BLaER1 treated with 17β-estradiol and CSF1 and Interleukin-3, amounts not matched to agents 10 nM and 100 nM (cell line): ENCODE data around the gene SNX19.
A peak's percentile ranks its signal among the peaks of the same experiment; 100 is the strongest.

Experiments used
- H3K27ac ChIP-seq, 11 experiments: shearing (Covaris generic); formaldehyde crosslinking; 2 replicates each; pipeline ENCODE4 v1.8.1; 2022
- H3K27me3 ChIP-seq, 11 experiments: shearing (Covaris generic); formaldehyde crosslinking; 2 replicates each; pipeline ENCODE4 v1.8.1; 2022
- H3K36me3 ChIP-seq, 11 experiments: shearing (Covaris generic); formaldehyde crosslinking; 2 replicates each; pipeline ENCODE4 v1.8.1; 2022
- H3K4me1 ChIP-seq, 10 experiments: shearing (Covaris generic); formaldehyde crosslinking; 2 replicates each; pipeline ENCODE4 v1.8.1; 2022
- H3K4me2 ChIP-seq, 11 experiments: shearing (Covaris generic); formaldehyde crosslinking; 2 replicates each; pipeline ENCODE4 v1.8.1; 2022
- H3K4me3 ChIP-seq, 10 experiments: shearing (Covaris generic); formaldehyde crosslinking; 2 replicates each; pipeline ENCODE4 v1.8.1; 2022
- H3K9ac ChIP-seq, 11 experiments: shearing (Covaris generic); formaldehyde crosslinking; 2 replicates each; pipeline ENCODE4 v1.8.1; 2022
- H3K9me3 ChIP-seq, 11 experiments: shearing (Covaris generic); formaldehyde crosslinking; replicated peaks in 1 of 11; 2 replicates each; pipeline ENCODE4 v1.8.1; 2022
- H4K20me1 ChIP-seq, 11 experiments: shearing (Covaris generic); formaldehyde crosslinking; 2 replicates each; pipeline ENCODE4 v1.8.1; 2022
- Cebpa-rat ChIP-seq, 11 experiments: shearing (Covaris generic); IDR thresholded peaks; 2 replicates each; pipeline ENCODE4 v1.8.1; 2022

The SNX19 gene

GRCh38 chr11:130881475-130882137 lies 34.7 kb downstream of the SNX19 start:
- 0 out of 22 replicates have a peak, but pooled peaks cover 0 to 8% (median 0%) of the 10 kb centered on the region in 11 experiments for H4K20me1 ChIP-seq
- H3K4me3 ChIP-seq = no peak overlapping the region
- no peaks in the 10 kb centered on the region for H3K9me3 ChIP-seq
- peaks cover 90 to 100% (median 98%) of the 10 kb centered on the region in 11 experiments for H3K36me3 ChIP-seq
- peaks cover 0 to 15% (median 9%) of the 10 kb centered on the region in 10 experiments; a peak in 10 of 20 replicates for H3K4me1 ChIP-seq
- H3K4me2 ChIP-seq = peak overlapping the region in 5 of 11 experiments; percentile 14 to 56 (median 41); a peak in 7 of 22 replicates
- H3K27me3 ChIP-seq = no peaks in the 10 kb centered on the region; a peak in 1 of 22 replicates
- no peak for TF ChIP-seq Cebpa-rat (IDR thresholded peaks at IDR 0.05)
- H3K27ac ChIP-seq = no peak overlapping the region
- H3K9ac ChIP-seq = no peak overlapping the region

GRCh38 chr11:130879836-130880235 lies 36.4 kb downstream of the SNX19 start:
- H3K9ac ChIP-seq = no peak overlapping the region
- no peak overlapping the region for H3K4me2 ChIP-seq
- H3K27me3 ChIP-seq = no peaks in the 10 kb centered on the region; a peak in 1 of 22 replicates
- H3K9me3 ChIP-seq = no peaks in the 10 kb centered on the region
- no peak overlapping the region for H3K4me3 ChIP-seq
- peaks cover 90 to 100% (median 97%) of the 10 kb centered on the region in 11 experiments for H3K36me3 ChIP-seq
- H4K20me1 ChIP-seq = 0 out of 22 replicates have a peak, but pooled peaks cover 0 to 5% (median 0%) of the 10 kb centered on the region in 11 experiments
- no peak overlapping the region for H3K27ac ChIP-seq
- H3K4me1 ChIP-seq = peaks cover 0 to 15% (median 9%) of the 10 kb centered on the region in 10 experiments; a peak in 10 of 20 replicates
- no peak for TF ChIP-seq Cebpa-rat (IDR thresholded peaks at IDR 0.05)

- no peaks in the 10 kb centered on the region for H4K20me1 ChIP-seq
- H3K36me3 ChIP-seq = peaks cover 86 to 100% (median 96%) of the 10 kb centered on the region in 11 experiments
- H3K4me1 ChIP-seq = peaks cover 0 to 9% (median 3%) of the 10 kb centered on the region in 10 experiments; a peak in 10 of 20 replicates
- no peak overlapping the region for H3K27ac ChIP-seq
- H3K4me3 ChIP-seq = no peak overlapping the region
- no peaks in the 10 kb centered on the region for H3K9me3 ChIP-seq
- H3K4me2 ChIP-seq = no peak overlapping the region
- no peak for TF ChIP-seq Cebpa-rat (IDR thresholded peaks at IDR 0.05)
- no peaks in the 10 kb centered on the region; a peak in 1 of 22 replicates for H3K27me3 ChIP-seq
- no peak overlapping the region for H3K9ac ChIP-seq
Observed at GRCh38 chr11:130876931-130877915, 39.1 kb downstream of the SNX19 start.

- Histone ChIP-seq H3K9ac (no peak overlapping the region), H3K27ac (no peak overlapping the region), H4K20me1 (no peaks in the 10 kb centered on the region), H3K9me3 (no peaks in the 10 kb centered on the region), H3K27me3 (no peaks in the 10 kb centered on the region), H3K4me3 (no peak overlapping the region), H3K4me1 (no peaks in the 10 kb centered on the region), H3K36me3 (peaks cover 83 to 100% (median 97%) of the 10 kb centered on the region in 11 experiments), H3K4me2 (no peak overlapping the region)
- TF ChIP-seq Cebpa-rat (IDR thresholded peaks at IDR 0.05) = no peak
Observed at GRCh38 chr11:130876100-130876499, 40.2 kb downstream of the SNX19 start.

GRCh38 chr11:130874955-130875531 lies 41.2 kb downstream of the SNX19 start:
- Histone ChIP-seq H3K9ac (no peak overlapping the region), H3K4me3 (no peak overlapping the region), H3K27ac (no peak overlapping the region), H3K9me3 (no peaks in the 10 kb centered on the region), H3K27me3 (no peaks in the 10 kb centered on the region), H3K4me2 (no peak overlapping the region), H4K20me1 (no peaks in the 10 kb centered on the region), H3K36me3 (peaks cover 77 to 100% (median 92%) of the 10 kb centered on the region in 11 experiments), H3K4me1 (no peaks in the 10 kb centered on the region)
- TF ChIP-seq Cebpa-rat (IDR thresholded peaks at IDR 0.05) = no peak

GRCh38 chr11:130874396-130874795 lies 41.9 kb downstream of the SNX19 start:
- Histone ChIP-seq H3K27ac (no peak overlapping the region), H3K4me1 (no peaks in the 10 kb centered on the region), H3K4me3 (no peak overlapping the region), H3K36me3 (peaks cover 72 to 96% (median 87%) of the 10 kb centered on the region in 11 experiments), H3K27me3 (no peaks in the 10 kb centered on the region), H3K9ac (no peak overlapping the region), H3K9me3 (no peaks in the 10 kb centered on the region), H3K4me2 (no peak overlapping the region), H4K20me1 (no peaks in the 10 kb centered on the region)
- TF ChIP-seq Cebpa-rat (IDR thresholded peaks at IDR 0.05) = no peak

- no peaks in the 10 kb centered on the region for H3K27me3 ChIP-seq
- TF ChIP-seq Cebpa-rat (IDR thresholded peaks at IDR 0.05) = no peak
- no peak overlapping the region for H3K27ac ChIP-seq
- no peaks in the 10 kb centered on the region for H4K20me1 ChIP-seq
- no peak overlapping the region for H3K9ac ChIP-seq
- H3K4me1 ChIP-seq = no peaks in the 10 kb centered on the region
- H3K4me2 ChIP-seq = no peak overlapping the region
- H3K36me3 ChIP-seq = peaks cover 65 to 89% (median 81%) of the 10 kb centered on the region in 11 experiments
- no peaks in the 10 kb centered on the region for H3K9me3 ChIP-seq
- H3K4me3 ChIP-seq = no peak overlapping the region
Observed at GRCh38 chr11:130873761-130874160, 42.5 kb downstream of the SNX19 start.

GRCh38 chr11:130872981-130873380 lies 43.3 kb downstream of the SNX19 start:
- no peak overlapping the region for H3K4me3 ChIP-seq
- no peaks in the 10 kb centered on the region for H4K20me1 ChIP-seq
- no peak for TF ChIP-seq Cebpa-rat (IDR thresholded peaks at IDR 0.05)
- no peaks in the 10 kb centered on the region for H3K27me3 ChIP-seq
- peaks cover 57 to 82% (median 73%) of the 10 kb centered on the region in 11 experiments for H3K36me3 ChIP-seq
- H3K4me2 ChIP-seq = no peak overlapping the region
- H3K4me1 ChIP-seq = no peaks in the 10 kb centered on the region
- H3K9me3 ChIP-seq = no peaks in the 10 kb centered on the region
- no peak overlapping the region for H3K27ac ChIP-seq
- H3K9ac ChIP-seq = no peak overlapping the region

- H3K4me3 ChIP-seq = no peak overlapping the region
- no peak overlapping the region for H3K27ac ChIP-seq
- no peaks in the 10 kb centered on the region for H4K20me1 ChIP-seq
- no peaks in the 10 kb centered on the region for H3K4me1 ChIP-seq
- no peaks in the 10 kb centered on the region for H3K9me3 ChIP-seq
- no peak for TF ChIP-seq Cebpa-rat (IDR thresholded peaks at IDR 0.05)
- no peak overlapping the region for H3K4me2 ChIP-seq
- H3K27me3 ChIP-seq = no peaks in the 10 kb centered on the region
- H3K9ac ChIP-seq = no peak overlapping the region
- peaks cover 53 to 77% (median 68%) of the 10 kb centered on the region in 11 experiments for H3K36me3 ChIP-seq
Observed at GRCh38 chr11:130872513-130872912, 43.8 kb downstream of the SNX19 start.
